Medulla oblongata (tissue), 1 donor: Measurements from ENCODE around the gene RBMS3.
"Not testable (repeated sequence)": the region's sequence is repeated elsewhere in the genome, so short reads cannot be mapped to it uniquely, and the experiment has no call there.

Experiments used
- DNase-seq: peaks from one replicate; pipeline ENCODE4 v3.0.0-alpha.2; 2015; ENCODE audit errors: extremely low spot score

The RBMS3 gene

GRCh38 chr3:29773481-29773880, 492.6 kb downstream of the RBMS3 start:
- DNase-seq: no peak

- no peak for DNase-seq
These were observed 494.5 kb downstream of the RBMS3 start for GRCh38 chr3:29775340-29775739.

GRCh38 chr3:29777869-29778268, 497.0 kb downstream of the RBMS3 start:
- DNase-seq: no peak

- no peak for DNase-seq
These were observed 508.8 kb downstream of the RBMS3 start for GRCh38 chr3:29789686-29790085.

GRCh38 chr3:29796808-29797207, 515.9 kb downstream of the RBMS3 start:
- DNase-seq: no peak

GRCh38 chr3:29802057-29802456, 521.2 kb downstream of the RBMS3 start:
- no peak for DNase-seq

- no peak for DNase-seq
These were observed 523.2 kb downstream of the RBMS3 start for GRCh38 chr3:29804044-29804443.

- no peak for DNase-seq
These were observed 524.9 kb downstream of the RBMS3 start for GRCh38 chr3:29805757-29806156.

GRCh38 chr3:29808324-29808723, 527.5 kb downstream of the RBMS3 start:
- DNase-seq: not testable (repeated sequence)

GRCh38 chr3:29822071-29822470, 541.2 kb downstream of the RBMS3 start:
- DNase-seq: no peak

GRCh38 chr3:29823233-29823632, 542.4 kb downstream of the RBMS3 start:
- no peak for DNase-seq

- no peak for DNase-seq
These were observed 545.8 kb downstream of the RBMS3 start for GRCh38 chr3:29826712-29827111.

- DNase-seq: no peak
These were observed 546.9 kb downstream of the RBMS3 start for GRCh38 chr3:29827756-29828155.

- DNase-seq: no peak
These were observed 548.5 kb downstream of the RBMS3 start for GRCh38 chr3:29829340-29829739.

- no peak for DNase-seq
These were observed 569.8 kb downstream of the RBMS3 start for GRCh38 chr3:29850641-29851040.

- no peak for DNase-seq
These were observed 571.9 kb downstream of the RBMS3 start for GRCh38 chr3:29852767-29853166.

GRCh38 chr3:29853841-29854397, 573.0 kb downstream of the RBMS3 start:
- DNase-seq: no peak

GRCh38 chr3:29854821-29855220, 574.0 kb downstream of the RBMS3 start:
- DNase-seq: no peak

GRCh38 chr3:29859726-29860270, 578.9 kb downstream of the RBMS3 start:
- DNase-seq: no peak

GRCh38 chr3:29864809-29865208, 583.9 kb downstream of the RBMS3 start:
- no peak for DNase-seq

- no peak for DNase-seq
These were observed 587.8 kb downstream of the RBMS3 start for GRCh38 chr3:29868543-29869101.

GRCh38 chr3:29870136-29870535, 589.3 kb downstream of the RBMS3 start:
- DNase-seq: no peak

- DNase-seq: no peak
These were observed 590.2 kb downstream of the RBMS3 start for GRCh38 chr3:29871087-29871486.

- no peak for DNase-seq
These were observed 599.9 kb downstream of the RBMS3 start for GRCh38 chr3:29880809-29881208.
